ENCODE results near the gene NUDT6. TPM values are rescaled to one million over a fixed set of nuclear protein-coding genes. Genes with fewer than 3 reads are reported as not detected.

The NUDT6 gene
- total RNA-seq, 1 experiment from 2014 or later: 9.0 TPM

- Histone ChIP-seq H3K4me3 (replicated peaks in 1 of 2; ENCODE audit: low read depth in 1 of 2, low read length in 2 of 2) (no peak overlapping the region), H3K9me2 (ENCODE audit: insufficient read depth) (0 out of 2 replicates have a peak, but pooled peaks cover 3% of the 10 kb centered on the region), H3K27ac (ENCODE audit: low read depth, low read length) (no peak overlapping the region), H3K9me3 (ENCODE audit: control insufficient read depth in 1 of 2, insufficient read depth in 1 of 2, low read depth in 1 of 2, low read length in 2 of 2) (no peaks in the 10 kb centered on the region), H3K9ac (ENCODE audit: low read length) (no peak overlapping the region), H3K4me1 (ENCODE audit: control insufficient read depth in 1 of 2, insufficient read depth in 2 of 2, low read length in 2 of 2) (no peaks in the 10 kb centered on the region), H2AFZ (ENCODE audit: low read depth, low read length, poor library complexity, severe bottlenecking) (no peak overlapping the region), H3K36me3 (ENCODE audit: control insufficient read depth in 1 of 2, insufficient read depth in 2 of 2, low read length in 2 of 2) (no peaks in the 10 kb centered on the region), H3K79me2 (ENCODE audit: insufficient read depth, low read length) (no peaks in the 10 kb centered on the region), H3K27me3 (ENCODE audit: insufficient read depth, low read length) (no peaks in the 10 kb centered on the region), H4K20me1 (ENCODE audit: insufficient read depth) (no peaks in the 10 kb centered on the region), H3K4me2 (ENCODE audit: low read length) (no peak overlapping the region)
- RAD21 ChIA-PET (ENCODE audit: low non-redundant PET in 1 of 2, low total read pairs in 2 of 2, uncharacterized antibody in 2 of 2, unreplicated experiment in 2 of 2): no interaction called here
- intact Hi-C loops (cut with micrococcal nuclease): no loop called here
- TF ChIP-seq, protein P1, sequence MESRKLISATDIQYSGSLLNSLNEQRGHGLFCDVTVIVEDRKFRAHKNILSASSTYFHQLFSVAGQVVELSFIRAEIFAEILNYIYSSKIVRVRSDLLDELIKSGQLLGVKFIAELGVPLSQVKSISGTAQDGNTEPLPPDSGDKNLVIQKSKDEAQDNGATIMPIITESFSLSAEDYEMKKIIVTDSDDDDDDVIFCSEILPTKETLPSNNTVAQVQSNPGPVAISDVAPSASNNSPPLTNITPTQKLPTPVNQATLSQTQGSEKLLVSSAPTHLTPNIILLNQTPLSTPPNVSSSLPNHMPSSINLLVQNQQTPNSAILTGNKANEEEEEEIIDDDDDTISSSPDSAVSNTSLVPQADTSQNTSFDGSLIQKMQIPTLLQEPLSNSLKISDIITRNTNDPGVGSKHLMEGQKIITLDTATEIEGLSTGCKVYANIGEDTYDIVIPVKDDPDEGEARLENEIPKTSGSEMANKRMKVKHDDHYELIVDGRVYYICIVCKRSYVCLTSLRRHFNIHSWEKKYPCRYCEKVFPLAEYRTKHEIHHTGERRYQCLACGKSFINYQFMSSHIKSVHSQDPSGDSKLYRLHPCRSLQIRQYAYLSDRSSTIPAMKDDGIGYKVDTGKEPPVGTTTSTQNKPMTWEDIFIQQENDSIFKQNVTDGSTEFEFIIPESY (IDR thresholded peaks at IDR 0.05; ENCODE audit: extremely low read depth, insufficient replicate concordance, low read length): no peak
- TF ChIP-seq, protein P2, sequence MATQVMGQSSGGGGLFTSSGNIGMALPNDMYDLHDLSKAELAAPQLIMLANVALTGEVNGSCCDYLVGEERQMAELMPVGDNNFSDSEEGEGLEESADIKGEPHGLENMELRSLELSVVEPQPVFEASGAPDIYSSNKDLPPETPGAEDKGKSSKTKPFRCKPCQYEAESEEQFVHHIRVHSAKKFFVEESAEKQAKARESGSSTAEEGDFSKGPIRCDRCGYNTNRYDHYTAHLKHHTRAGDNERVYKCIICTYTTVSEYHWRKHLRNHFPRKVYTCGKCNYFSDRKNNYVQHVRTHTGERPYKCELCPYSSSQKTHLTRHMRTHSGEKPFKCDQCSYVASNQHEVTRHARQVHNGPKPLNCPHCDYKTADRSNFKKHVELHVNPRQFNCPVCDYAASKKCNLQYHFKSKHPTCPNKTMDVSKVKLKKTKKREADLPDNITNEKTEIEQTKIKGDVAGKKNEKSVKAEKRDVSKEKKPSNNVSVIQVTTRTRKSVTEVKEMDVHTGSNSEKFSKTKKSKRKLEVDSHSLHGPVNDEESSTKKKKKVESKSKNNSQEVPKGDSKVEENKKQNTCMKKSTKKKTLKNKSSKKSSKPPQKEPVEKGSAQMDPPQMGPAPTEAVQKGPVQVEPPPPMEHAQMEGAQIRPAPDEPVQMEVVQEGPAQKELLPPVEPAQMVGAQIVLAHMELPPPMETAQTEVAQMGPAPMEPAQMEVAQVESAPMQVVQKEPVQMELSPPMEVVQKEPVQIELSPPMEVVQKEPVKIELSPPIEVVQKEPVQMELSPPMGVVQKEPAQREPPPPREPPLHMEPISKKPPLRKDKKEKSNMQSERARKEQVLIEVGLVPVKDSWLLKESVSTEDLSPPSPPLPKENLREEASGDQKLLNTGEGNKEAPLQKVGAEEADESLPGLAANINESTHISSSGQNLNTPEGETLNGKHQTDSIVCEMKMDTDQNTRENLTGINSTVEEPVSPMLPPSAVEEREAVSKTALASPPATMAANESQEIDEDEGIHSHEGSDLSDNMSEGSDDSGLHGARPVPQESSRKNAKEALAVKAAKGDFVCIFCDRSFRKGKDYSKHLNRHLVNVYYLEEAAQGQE (IDR thresholded peaks at IDR 0.05; ENCODE audit: low read depth): no peak
- TF ChIP-seq SIN3A (IDR thresholded peaks at IDR 0.05; ENCODE audit: low read depth): no peak
- TF ChIP-seq SP1 (IDR thresholded peaks at IDR 0.05; ENCODE audit: low read depth): no peak
- TF ChIP-seq POLR2A (IDR thresholded peaks at IDR 0.05; ENCODE audit: borderline replicate concordance, extremely low read depth, insufficient read depth, insufficient read length): no peak
- TF ChIP-seq, protein P3, sequence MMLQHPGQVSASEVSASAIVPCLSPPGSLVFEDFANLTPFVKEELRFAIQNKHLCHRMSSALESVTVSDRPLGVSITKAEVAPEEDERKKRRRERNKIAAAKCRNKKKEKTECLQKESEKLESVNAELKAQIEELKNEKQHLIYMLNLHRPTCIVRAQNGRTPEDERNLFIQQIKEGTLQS (IDR thresholded peaks at IDR 0.05): no peak
- TF ChIP-seq CTCF (IDR thresholded peaks at IDR 0.05 in 2 of 3, conservative IDR thresholded peaks at IDR 0.05 in 1 of 3; ENCODE audit: borderline replicate concordance in 1 of 3, insufficient read depth in 1 of 3, low read depth in 2 of 3, low read length in 2 of 3): no peak
- no peak for TF ChIP-seq ZFX (IDR thresholded peaks at IDR 0.05)
- no peak for TF ChIP-seq ELF1 (IDR thresholded peaks at IDR 0.05; ENCODE audit: borderline replicate concordance, low read depth)
- TF ChIP-seq EGR1 (IDR thresholded peaks at IDR 0.05; ENCODE audit: low read depth): no peak
- CTCF ChIA-PET: no interaction called here
- BruUV-seq (replicated peaks): no TSS peak
- ATAC-seq (no peak), DNase-seq (ENCODE audit: low read depth, low spot score) (no peak)
- POLR2A ChIA-PET: no interaction called here
These were observed 37.9 kb downstream of the NUDT6 start for GRCh38 chr4:122884499-122884898.
